GM18505 (cell line): ENCODE data around the gene RPTOR.

Experiments
- ATAC-seq: cut with Tn5 transposase; IDR thresholded peaks from one replicate; pipeline ENCODE4 v1.9.1; 2021; ENCODE audit not compliant: unreplicated experiment
- POLR2A ChIP-seq: IDR thresholded peaks from 4 replicates; pipeline ENCODE4 v1.6.1; 2011; ENCODE audit warnings: borderline replicate concordance; ENCODE audit not compliant: insufficient read depth, insufficient read length; ENCODE audit errors: extremely low read depth

RPTOR gene

GRCh38 chr17:80935526-80935925, 390.9 kb downstream of the RPTOR start:
- no peak for ATAC-seq
- TF ChIP-seq POLR2A: no peak

GRCh38 chr17:80936218-80936617, 391.6 kb downstream of the RPTOR start:
- no peak for ATAC-seq
- no peak for TF ChIP-seq POLR2A

GRCh38 chr17:80936723-80937122, 392.1 kb downstream of the RPTOR start:
- TF ChIP-seq POLR2A: no peak
- ATAC-seq: no peak

DNA sequence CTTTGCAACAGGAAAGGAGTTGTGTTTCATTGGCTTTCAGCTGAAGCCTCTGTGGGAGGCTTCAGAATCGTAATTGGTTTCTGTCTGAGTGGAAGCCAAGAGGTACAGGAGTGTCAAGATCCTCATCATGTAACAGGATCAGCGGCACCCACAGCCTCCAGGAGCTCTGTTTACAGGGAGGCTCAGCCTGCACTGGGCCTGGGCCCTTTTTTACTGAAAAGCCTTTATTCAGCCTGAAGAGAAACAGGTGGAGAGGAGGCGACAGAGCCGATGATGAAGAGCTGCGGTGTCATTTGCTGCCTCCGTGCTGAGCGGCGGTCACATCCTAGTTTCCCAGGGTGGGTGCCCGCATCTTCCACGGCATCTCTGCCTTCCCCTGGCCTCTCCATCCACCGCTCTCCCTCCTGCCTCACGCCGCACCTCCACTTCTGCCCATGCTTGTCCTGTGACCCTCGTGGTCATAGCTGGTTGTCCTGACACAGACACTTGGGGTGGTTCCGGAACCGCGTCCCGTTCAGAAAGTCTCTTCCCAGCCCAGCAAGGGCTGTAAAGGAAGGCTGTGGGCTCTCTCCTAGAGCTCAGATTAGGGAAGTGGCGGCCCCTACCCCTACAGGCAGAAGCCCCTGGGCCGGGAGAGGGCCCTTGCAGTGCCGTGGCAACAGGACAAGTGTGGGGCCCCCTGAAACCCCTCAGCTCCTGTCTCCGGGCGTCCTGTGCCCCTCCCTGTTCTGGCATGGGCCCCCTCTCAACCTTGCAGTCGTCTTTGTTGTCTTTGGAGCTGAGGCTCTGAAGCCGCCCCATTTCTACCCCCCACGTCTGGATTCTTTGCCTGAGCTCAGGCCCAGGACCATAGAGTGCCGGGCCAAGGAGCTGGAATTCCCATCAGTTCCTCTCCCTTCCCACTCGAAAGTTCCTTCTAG, 393.1 kb downstream of the RPTOR start:
- no peak for TF ChIP-seq POLR2A
- no peak for ATAC-seq

GRCh38 chr17:80938556-80938955, 393.9 kb downstream of the RPTOR start:
- no peak for TF ChIP-seq POLR2A
- ATAC-seq: no peak

DNA sequence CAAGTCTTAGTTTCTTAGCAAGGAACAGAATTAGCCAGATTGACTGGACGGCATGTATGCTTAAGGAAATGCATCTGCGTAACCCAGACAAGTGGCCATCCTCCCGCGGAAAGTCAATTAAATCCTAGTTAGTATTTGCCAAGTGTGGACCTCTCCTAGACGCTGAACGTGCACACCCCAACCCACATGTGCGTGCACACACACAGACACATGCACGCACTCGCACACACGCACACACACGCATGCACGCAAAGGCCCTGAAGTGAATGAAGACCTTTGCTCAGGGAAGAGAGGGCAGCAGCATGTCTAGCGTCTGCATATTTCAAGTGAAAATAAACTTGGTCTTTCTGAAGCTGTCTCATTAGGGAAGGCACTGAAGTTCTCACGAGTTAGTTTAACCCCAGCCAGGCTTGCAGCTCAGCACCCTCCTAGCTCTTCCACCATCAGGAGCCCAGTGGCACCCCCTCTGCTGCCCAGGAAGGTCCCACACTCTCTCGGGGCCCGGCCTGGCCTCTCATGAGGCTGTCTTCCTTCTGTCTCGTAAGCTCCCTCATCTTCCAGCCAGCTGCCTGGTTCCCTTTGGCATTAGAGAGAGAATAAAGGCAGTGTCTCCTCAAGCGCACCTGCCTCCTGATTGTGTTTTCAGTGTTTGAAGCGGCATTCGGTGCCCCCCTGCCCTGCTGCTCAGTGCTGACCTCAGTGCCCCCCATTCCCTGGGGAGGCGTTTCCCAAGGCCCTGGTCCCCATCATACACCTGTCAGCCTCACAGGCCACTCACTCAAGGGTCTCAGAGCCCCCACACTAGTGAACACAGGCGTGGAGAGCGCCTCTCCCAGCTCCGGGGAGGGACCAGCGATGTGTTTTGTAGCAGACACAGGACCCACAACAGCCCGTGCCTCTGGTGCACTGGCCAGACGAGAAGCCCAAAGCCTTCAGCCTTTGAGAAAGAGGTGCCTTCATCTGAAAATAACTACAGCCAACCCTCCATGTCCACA, 394.8 kb downstream of the RPTOR start:
- ATAC-seq: no peak
- TF ChIP-seq POLR2A: no peak

DNA sequence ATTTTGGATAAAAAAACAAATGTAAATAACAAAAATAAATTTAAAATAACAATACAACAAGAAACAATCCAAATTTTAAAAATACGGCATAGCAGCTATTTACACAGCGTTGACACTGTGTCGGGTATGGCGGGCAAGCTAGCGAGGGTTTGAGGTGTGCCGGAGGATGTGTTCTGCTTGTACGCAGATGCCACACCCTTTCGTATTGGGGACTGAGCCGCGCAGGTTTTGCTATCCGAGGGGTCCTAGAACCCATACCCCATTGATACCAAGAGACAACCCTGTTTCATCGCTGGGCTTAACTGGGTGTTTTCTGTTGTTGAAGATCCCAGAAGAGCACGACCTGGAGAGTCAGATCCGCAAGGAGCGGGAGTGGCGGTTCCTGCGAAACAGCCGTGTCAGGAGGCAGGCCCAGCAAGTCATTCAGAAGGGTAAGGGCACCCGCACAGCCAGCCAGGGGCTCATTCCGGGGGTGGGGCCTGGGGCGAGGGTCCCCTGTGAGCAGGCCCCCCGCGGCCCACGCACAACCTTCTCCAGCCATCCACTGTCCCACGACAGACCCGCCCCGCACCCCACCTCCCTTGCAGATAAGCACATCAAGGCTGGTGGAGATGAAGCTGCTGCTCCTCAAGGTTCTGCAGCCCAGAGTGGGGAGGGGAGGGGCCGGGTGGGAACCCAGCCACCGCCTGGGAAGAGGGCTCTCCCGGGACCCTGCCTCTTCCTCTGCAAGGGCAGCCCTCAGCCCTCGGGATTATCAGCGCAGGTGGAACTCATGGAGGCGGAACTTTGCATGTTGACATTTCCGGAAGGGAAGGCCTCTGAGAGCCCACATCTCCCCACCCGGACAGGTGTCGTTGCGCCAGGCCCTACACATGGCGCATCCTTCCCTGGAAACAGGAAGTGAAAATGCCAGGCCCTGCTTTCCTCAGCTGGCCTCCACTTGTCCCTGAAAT, 395.8 kb downstream of the RPTOR start:
- TF ChIP-seq POLR2A: no peak
- ATAC-seq: no peak

- no peak for ATAC-seq
Observed at GRCh38 chr17:80941171-80941570, 396.5 kb downstream of the RPTOR start.

DNA sequence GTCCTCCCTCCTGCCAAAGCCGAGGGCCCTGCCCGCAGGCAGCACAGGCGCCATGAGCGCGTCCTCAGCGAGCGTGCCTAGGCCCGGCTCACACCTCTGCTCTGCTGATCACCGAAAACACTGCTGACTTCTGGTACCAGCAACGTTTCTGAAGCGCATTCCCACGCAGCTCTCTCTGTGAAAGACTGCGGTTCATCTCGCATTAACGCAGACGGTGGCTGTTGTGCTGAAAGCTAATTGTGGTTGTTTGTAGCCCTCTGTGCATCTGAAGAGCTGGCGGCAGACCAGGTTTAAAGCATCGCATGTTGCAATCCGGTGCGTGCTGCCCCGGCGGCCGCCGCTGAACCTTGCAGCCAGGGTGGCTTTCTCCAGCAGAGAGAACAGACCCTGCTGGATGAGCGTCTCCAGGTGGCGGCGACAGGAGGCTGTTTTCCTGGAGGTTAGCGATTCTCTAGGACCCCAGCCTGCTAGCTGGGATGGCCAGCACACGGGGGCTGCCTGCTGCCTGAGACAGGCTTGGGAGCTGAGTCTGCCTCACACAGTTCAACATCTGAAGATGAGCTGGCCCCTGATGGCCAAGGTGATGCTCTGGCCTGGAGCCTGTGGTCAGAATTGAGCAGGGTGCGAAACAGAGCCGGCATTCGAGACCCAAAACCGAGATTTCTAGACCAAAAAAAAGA, 397.2 kb downstream of the RPTOR start:
- ATAC-seq: no peak
- TF ChIP-seq POLR2A: no peak

More at GRCh38 chr17:80941171-80941570, 396.5 kb downstream of the RPTOR start:
- no peak for TF ChIP-seq POLR2A

DNA sequence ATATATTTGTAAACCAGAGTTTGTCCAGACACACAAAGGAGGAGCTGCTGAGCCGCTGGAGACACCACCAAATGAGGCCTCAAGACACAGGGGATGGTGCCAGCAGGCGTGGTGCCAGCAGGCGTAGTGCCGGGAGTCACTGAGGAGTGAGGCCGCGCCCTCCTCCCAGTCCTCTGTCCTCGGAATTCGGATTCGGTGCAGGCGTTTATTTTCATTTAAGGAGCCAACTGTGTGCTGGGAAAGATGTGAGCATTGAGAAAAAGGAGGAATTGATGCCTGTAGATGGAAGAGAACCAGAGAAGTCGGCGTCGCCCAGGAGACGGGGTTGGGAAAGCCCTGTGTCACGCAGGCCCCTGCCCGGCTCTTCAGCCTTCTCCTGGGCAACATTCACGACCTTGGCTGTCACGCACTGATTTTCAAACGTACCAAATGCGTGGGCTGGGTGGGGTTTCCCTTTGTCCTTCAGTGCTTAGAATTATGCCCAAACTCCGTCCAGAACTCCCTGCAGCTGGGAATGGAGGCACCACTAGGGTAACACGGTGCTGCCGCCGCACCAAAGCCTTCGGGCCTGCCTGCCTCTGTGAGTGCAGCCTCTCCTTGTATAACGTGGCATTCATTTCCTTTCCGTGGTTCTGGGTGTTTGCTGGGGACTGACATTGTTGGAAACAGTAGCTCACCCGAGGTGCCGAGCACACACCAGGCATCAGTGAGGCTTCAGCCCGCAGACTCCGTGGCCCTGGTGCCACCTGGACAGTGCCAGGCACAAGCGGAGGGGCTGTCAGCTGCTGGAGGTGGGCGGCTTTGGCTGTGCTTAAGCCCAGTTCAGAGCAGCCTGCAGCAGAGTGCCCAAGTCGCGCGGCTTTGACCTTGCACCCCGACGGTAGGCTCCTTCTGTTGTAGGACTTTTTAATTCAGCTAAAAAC, 398.0 kb downstream of the RPTOR start:
- ATAC-seq: no peak
- TF ChIP-seq POLR2A: no peak
